HG03378 (cell line): Measurements from ENCODE around the gene SS18L1.

Experiments
- ATAC-seq: cut with Tn5 transposase; IDR thresholded peaks from one replicate; pipeline ENCODE4 v1.9.1; 2021; ENCODE audit warnings: mild to moderate bottlenecking, moderate library complexity; ENCODE audit not compliant: unreplicated experiment

Gene SS18L1

DNA sequence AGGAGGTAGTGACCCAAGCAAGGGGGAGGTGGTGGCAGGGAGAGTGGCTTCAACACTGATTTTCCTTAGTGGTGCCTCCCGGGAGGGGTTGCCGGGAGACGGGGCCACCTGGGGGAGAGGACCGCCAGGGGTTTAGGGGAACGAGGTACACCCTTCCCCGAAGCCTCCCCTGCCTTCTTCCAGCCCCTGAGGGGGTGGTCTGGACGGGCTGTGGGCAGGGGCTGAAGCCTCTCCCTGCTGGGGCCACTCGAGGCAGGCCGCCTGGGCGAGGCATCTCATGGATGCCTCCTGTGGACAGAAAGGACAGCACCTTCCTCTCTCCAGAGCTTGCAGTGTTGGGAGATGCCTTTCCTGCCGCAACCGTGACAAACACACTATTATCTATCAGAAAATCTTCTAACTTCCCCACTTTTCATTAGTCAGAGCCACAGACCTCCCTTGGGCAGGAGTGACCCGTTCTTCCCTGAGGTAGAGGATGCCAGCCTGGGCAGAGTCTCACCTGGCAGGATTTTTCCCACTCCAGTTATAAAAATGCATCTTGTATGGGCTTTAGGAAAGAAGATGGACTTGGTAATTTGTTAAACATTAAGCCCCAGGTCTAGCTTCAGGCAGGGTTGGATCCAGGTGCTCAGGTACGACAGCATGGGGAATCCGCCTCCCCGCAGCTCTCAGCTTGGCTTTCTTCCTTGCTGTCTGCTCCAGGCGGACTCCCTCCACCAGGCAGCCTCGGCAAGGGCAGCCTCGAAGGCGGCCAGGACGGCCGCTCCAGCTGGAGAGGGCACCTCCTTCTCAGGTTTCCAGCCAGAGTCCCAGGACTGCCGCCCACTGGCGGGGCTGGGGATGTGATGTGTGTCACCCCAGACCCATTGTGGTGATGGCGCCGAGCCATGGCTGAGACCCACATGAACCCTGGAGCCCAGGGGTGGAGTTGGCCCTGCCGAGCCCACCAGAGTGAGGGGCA, 65.5 kb downstream of the SS18L1 start:
- no peak for ATAC-seq

DNA sequence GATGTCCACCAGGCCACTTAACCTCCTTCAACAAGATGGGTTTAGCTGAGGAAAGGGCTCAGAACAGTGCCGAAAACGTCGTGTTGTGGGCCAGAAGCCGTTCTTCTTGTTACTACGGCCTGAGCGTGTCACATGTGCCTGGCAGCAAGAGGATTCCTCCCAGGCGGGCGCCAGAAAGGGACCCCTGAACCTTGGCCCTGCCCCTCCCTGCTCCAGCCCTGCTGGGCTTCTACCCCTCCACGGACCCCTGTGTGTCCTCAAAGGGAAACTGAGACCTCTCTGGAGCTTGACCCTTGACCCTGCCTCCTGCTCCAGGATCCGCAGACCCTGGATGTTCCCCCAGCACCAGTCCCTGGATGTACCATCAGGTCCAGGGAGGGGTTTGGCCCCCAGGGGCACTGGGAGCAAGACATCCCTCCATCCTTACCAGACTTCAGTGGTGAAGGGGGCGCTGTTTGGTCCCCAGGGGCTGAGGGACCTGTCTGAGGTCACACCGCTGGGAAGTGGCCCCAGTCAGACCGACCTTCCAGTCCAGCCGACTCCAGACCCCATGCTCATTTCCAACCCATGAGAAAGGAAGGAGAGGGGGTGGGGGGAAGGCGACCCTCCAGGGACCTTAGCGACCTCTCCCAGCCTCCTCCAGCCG, 66.4 kb downstream of the SS18L1 start:
- no peak for ATAC-seq

DNA sequence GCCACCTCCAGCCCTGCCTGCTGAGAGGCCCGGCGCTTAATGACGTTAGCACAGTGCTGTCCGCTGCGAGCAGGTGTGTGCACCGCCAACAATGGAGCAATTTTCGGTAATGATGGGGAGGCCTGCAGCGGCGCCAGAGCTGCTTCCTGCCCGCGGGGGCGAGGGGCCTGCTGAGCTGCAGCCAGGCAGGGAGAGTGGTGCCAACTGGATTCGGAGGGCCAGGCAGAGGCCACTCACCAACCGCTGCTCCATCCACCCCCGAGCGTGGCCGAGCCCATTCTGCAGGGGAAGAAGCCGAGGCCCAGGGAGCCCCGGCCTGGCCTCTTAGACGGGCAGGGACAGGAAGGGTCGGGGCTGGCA, 66.9 kb downstream of the SS18L1 start:
- ATAC-seq = no peak

- ATAC-seq = no peak
These were observed 67.6 kb downstream of the SS18L1 start for GRCh38 chr20:62211216-62211615.

GRCh38 chr20:62211769-62212288, 68.3 kb downstream of the SS18L1 start:
- no peak for ATAC-seq

- ATAC-seq = no peak
These were observed 68.7 kb downstream of the SS18L1 start for GRCh38 chr20:62212299-62212698.

- no peak for ATAC-seq
These were observed 70.5 kb downstream of the SS18L1 start for GRCh38 chr20:62214067-62214466.

GRCh38 chr20:62215020-62215990, 71.7 kb downstream of the SS18L1 start:
- no peak for ATAC-seq

DNA sequence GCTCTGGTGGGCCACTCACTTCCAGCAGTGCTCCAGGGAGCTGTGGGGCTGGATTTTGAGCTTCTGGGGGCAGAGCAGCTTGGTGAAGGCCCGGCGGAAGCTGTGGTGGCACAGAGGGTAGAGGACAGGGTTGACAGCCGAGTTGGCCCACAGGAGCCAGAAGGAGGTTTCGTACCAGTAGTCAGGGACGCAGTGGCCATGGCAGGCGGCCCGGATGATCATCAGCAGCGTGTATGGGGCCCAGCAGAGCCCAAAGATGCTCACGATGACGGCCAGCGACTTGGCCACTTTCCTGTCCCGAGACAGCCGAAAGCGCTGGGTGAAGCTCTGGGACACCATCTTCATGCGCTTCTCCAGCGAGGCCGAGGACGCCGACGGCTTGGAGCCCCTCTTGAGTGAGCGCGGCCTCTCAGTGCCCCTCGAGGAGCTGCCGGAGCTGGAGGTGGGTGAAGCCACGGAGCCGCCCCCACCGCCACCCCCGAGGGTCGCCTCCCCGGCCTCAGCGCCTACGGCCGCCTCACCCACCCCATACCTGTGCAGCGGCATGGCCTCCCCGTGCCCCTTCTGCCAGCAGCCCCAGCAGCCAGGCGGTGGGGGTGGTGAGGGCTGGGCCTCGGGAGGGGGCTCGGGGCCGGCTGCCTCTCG, 72.5 kb downstream of the SS18L1 start:
- no peak for ATAC-seq

DNA sequence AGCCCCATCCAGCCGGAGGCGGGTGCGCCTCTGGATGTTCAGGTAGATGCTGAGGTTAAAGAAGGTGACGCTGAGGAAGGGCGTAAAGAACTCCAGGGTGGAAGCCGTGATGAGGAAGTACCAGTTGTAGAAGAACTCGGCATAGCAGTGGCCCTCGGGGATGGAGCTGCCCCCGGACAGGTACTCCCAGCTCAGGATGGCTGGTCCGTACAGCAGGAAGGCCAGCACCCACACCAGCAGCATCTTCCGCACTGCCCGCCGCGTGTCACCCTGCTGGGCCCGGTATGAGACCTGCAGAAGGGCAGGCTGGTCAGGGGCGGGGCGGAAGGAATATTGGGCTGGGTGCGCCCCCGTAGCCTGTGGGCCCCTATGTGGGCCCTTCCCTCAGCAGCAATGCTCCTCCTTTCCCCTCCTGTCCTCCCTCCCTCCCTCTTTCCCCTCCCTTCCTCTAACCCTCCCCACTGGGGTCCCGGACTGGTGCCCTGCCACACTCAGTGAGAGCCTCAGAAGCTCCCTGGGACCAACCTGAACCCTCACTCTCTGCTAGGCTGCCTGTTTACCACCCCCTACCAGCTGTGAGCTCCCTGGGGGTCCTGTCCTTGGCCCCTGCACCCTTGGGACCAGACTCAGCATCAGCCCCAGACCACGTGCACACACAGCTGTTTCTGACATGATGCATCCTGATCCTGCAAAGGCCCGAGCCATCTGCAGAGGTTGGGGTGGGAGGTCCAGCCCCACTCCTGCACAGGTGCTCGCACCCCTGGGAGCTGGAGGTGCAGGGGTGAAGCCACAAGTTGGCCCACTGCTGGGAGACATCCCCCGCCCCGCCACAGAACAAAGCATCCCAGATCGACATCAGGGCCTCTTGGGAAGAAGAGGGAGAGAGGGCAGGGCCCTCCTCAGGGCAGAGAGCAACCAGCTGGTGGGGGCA, 73.3 kb downstream of the SS18L1 start:
- ATAC-seq = no peak

GRCh38 chr20:62217913-62218773, 74.6 kb downstream of the SS18L1 start:
- no peak for ATAC-seq

- no peak for ATAC-seq
These were observed 75.8 kb downstream of the SS18L1 start for GRCh38 chr20:62219101-62219991.

DNA sequence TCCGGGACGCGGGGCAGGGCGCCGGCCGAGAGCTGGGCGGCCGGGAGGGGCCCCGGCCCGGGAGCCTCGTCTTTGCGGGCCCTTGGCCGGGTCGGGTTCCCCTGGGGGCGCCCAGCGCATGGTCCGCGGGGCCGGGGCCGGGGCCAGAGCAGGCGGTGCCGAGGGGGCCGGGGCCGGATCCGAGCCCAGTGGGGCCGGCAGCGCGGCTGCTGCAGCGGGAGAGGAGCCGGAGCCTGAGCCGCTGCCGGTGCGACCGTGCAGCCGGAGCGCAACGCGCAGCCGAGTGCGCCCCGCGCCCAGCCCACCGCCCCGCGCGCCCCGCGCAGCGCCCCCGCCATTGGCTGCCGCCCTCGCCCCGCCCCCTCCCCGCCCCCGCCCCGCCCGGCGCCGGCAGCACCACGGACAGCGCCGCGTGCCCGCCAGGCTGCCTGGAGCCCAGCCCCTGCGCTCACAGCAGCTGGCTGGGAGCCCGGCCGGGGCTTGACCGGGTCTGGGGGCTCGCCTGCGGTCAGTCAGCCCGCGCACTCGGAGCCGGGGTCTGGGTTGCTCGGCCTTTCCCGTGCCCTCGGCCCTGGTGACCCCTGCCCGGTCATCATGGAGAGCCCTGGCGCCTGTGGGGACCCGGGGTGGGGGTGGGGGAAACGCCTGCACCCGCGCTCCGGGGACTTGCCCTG, 76.6 kb downstream of the SS18L1 start, which contains the start of gene HRH3:
Gene HRH3, minus strand, starts transcription at position 287 of the 674 bp plus-strand sequence. CDS start 308 bp downstream, outside the sequence.
- ATAC-seq = no peak

GRCh38 chr20:62220666-62221568, 77.3 kb downstream of the SS18L1 start:
- ATAC-seq = no peak

DNA sequence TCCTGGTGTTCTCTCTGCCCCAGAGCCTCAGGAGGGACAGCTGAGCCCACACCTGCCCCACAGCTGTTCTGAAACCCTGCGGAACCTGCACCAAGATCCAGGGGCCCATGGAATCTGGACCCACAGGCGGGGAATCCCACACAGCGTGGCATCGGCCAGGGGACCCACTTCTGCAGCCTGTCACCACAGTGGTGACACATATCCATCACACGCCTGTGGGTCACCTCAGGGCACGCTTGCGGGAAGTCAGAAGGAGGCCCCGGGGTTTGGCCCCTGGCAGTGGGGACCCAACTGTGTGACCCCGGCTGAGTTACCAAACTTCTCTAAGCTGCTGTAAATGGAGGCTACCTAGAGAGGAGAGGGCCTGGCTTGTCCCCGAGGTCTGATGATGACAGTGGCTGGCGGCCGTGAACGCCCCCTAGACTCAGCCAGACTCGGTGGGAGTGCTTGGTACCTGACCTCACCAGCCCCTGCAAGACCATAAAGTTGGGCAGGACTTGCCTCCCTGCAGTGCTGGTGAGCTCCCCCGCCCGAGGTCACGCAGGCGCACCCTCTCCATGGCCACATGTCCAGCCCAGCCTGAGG, 78.8 kb downstream of the SS18L1 start:
- no peak for ATAC-seq
